Gastroesophageal sphincter (tissue), 4 donors: ENCODE measurements around the gene CAMK1D. TPM values are rescaled to one million over a fixed set of nuclear protein-coding genes. Genes with fewer than 3 reads are reported as not detected.

Experiments
- ATAC-seq: fragments of 150-250 bp; one replicate; pipeline ENCODE4 v1.9.1; 2016; ENCODE audit warnings: mild to moderate bottlenecking, moderate library complexity
- H3K27ac ChIP-seq, 4 donors: fragments of 200-600 bp; sonication (generic) in 3 of 4; 1 replicate in 3 of 4; 2 replicates in 1 of 4; pipeline ENCODE4 v1.5.1; 2016 to 2019
- H3K27me3 ChIP-seq: fragments of 200-600 bp; sonication (generic); one replicate; pipeline ENCODE4 v1.5.1; 2019
- H3K36me3 ChIP-seq, 2 donors: fragments of 200-600 bp; sonication (generic); one replicate each; pipeline ENCODE4 v1.5.1; 2019; ENCODE audit warnings: control low read depth in 1 of 2
- H3K4me1 ChIP-seq, 3 donors: fragments of 200-600 bp; sonication (generic); 1 replicate in 2 of 3; 2 replicates in 1 of 3; pipeline ENCODE4 v1.5.1; 2016 to 2019; ENCODE audit warnings: control low read depth in 2 of 3
- H3K4me3 ChIP-seq, 2 donors: fragments of 200-600 bp; sonication (generic); one replicate each; pipeline ENCODE4 v1.5.1; 2019; ENCODE audit warnings: mild to moderate bottlenecking in 1 of 2, moderate library complexity in 1 of 2
- H3K9me3 ChIP-seq, 3 donors: fragments of 200-600 bp; sonication (generic); one replicate each; pipeline ENCODE4 v1.5.1; 2017 to 2019; ENCODE audit warnings: control low read depth in 2 of 3
- CTCF ChIP-seq, 4 experiments: fragments of 200-600 bp in 2 of 4; fragments of 450-650 bp in 2 of 4; sonication (generic) in 1 of 4; IDR thresholded peaks; one replicate each; pipeline ENCODE4 v1.5.1; 2017 to 2019; ENCODE audit warnings: antibody characterized with exemption in 4 of 4, mild to moderate bottlenecking in 2 of 4, moderate library complexity in 2 of 4
- EP300 ChIP-seq: sonication (generic); formaldehyde crosslinking; IDR thresholded peaks from one replicate; pipeline ENCODE4 v1.6.1; 2017; ENCODE audit warnings: antibody characterized with exemption, mild to moderate bottlenecking
- POLR2A ChIP-seq, 2 donors: fragments of 450-650 bp; IDR thresholded peaks; one replicate each; pipeline ENCODE4 v1.6.1; 2017; ENCODE audit warnings: antibody characterized with exemption in 2 of 2, mild to moderate bottlenecking in 2 of 2, moderate library complexity in 1 of 2
- POLR2AphosphoS5 ChIP-seq: sonication (generic); formaldehyde crosslinking; IDR thresholded peaks from one replicate; pipeline ENCODE4 v1.6.1; 2017; ENCODE audit warnings: antibody characterized with exemption
- WGBS, 2 donors: methylation state at CpG; one replicate each; pipeline ENCODE4 v1.1.5; 2018; ENCODE audit warnings: low coverage in 1 of 2; 5-methylcytosine and 5-hydroxymethylcytosine counted together
- small RNA-seq, 4 donors: library from RNA; depleted of rRNA; stranded (forward); fragments of <200 nt; gene quantifications; one replicate each; pipeline ENCODE3, GENCODE V24; 2016
- total RNA-seq, 4 donors: library from RNA; depleted of rRNA; stranded (reverse); fragments of >200 nt; gene quantifications; one replicate each; pipeline ENCODE4 v1.1.0, GENCODE V29; 2016

The CAMK1D gene
- total RNA-seq, 4 donors from 2014 or later, result 11.6 to 18.3 (median 15.3) TPM

DNA sequence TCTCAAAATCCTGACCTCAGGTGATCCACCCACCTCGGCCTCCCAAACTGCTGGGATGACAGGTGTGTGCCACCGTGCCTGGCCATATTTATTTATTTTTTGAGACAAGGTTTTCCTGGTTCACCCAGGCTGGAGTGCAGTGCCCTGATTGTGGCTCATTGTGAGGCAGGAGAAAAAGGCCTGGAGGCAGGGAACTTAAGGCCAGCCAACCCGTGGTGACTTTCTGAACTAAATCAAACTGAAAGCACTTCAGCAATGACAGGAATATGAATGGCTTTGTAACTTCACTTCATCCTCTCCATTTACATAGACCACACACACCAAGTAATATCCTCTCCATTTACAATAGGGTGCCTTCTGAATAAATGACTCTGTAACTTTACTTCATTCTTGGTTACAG is 527.8 kb downstream of the CAMK1D start:
- ATAC-seq, result no peak
- H3K4me1 ChIP-seq, result peaks cover 0 to 48% (median 0%) of the 10 kb centered on the region in 3 donors
- TF ChIP-seq POLR2AphosphoS5 (no peak), CTCF (IDR thresholded peaks at IDR 0.05) (no peak), EP300 (no peak), POLR2A (IDR thresholded peaks at IDR 0.05) (no peak)
- no peak overlapping the region for H3K4me3 ChIP-seq
- no peaks in the 10 kb centered on the region for H3K9me3 ChIP-seq
- no CpG with 5 or more reads among the region's 3 CpGs for WGBS, 2 donors
- H3K27ac ChIP-seq, result no peak overlapping the region
- H3K27me3 ChIP-seq, result no peaks in the 10 kb centered on the region
- no peaks in the 10 kb centered on the region for H3K36me3 ChIP-seq

DNA sequence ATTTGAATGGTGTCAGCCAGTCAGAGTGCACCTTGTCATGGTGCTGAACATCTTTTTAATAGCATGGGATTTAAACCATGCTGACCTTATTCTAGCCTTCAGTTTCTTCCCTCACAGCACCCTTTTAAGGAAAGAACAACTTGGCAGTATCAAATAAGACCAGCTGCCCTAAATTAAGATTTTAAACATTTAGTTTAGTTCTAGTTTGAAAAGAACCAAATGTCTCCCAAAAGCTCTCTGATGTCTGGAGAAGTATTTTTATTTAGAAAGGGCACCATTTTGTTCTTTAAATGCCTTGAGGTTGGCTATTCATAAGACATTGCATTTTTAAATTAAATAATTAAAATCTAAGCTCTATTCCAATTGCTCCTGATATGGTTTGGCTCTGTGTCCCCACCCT is 531.1 kb downstream of the CAMK1D start:
- no peaks in the 10 kb centered on the region for H3K27me3 ChIP-seq
- H3K9me3 ChIP-seq, result no peaks in the 10 kb centered on the region
- no peak overlapping the region for H3K27ac ChIP-seq
- no peak overlapping the region for H3K4me3 ChIP-seq
- no peaks in the 10 kb centered on the region for H3K36me3 ChIP-seq
- peaks cover 0 to 29% (median 0%) of the 10 kb centered on the region in 3 donors for H3K4me1 ChIP-seq
- TF ChIP-seq EP300, result no peak
- TF ChIP-seq CTCF (IDR thresholded peaks at IDR 0.05), result no peak
- TF ChIP-seq POLR2AphosphoS5, result no peak
- no peak for TF ChIP-seq POLR2A (IDR thresholded peaks at IDR 0.05)
- ATAC-seq, result no peak

GRCh38 chr10:12884851-12885250 is 535.5 kb downstream of the CAMK1D start:
- TF ChIP-seq CTCF (IDR thresholded peaks at IDR 0.05) (no peak), POLR2A (IDR thresholded peaks at IDR 0.05) (no peak), POLR2AphosphoS5 (no peak), EP300 (no peak)
- H3K27me3 ChIP-seq, result no peaks in the 10 kb centered on the region
- peaks cover 0 to 47% (median 0%) of the 10 kb centered on the region in 3 donors for H3K4me1 ChIP-seq
- H3K4me3 ChIP-seq, result no peak overlapping the region
- WGBS, 2 donors, result 80 to 90% methylated on average over 3 of the region's 6 CpGs
- H3K27ac ChIP-seq, result no peak overlapping the region
- no peaks in the 10 kb centered on the region for H3K36me3 ChIP-seq
- H3K9me3 ChIP-seq, result no peaks in the 10 kb centered on the region
- ATAC-seq, result no peak

Small RNA genes within 50 kb of the gene (small RNA-seq; reads per million reads assigned to genes)
- gene MIR4480 (0 reads per million in 4 donors), gene MIR548Q (0 reads per million in 4 donors), gene RF00279 (0 reads per million in 4 donors), gene RN7SL198P (0 reads per million in 4 donors), gene RNU6ATAC39P (0 reads per million in 4 donors)

Other genes starting within 250 kb of the CAMK1D start
- gene SEC61A2, start 219.9 kb upstream of the CAMK1D start, total RNA-seq, result 10 to 100 TPM in 1 of 4 donors, 1 to 10 TPM in 3; 4.8 to 21.9 (median 7.8) TPM
- 10 to 100 TPM; 23.0 to 31.2 (median 27.3) TPM for gene NUDT5, start 153.7 kb upstream of the CAMK1D start, total RNA-seq
- gene CDC123, start 153.4 kb upstream of the CAMK1D start, total RNA-seq, result 10 to 100 TPM; 53.5 to 83.7 (median 68.0) TPM